ACHN (cell line): ENCODE results near the gene UNC93B1.

Experiments used
- DNase-seq: peaks from one replicate; pipeline ENCODE4 v3.0.0-alpha.2; 2015
- in situ Hi-C: cut with HindIII; loops from 2 replicates; pipeline ENCODE4 v1.10.0; 2017; ENCODE audit warnings: low sequenced_read_pairs, low pct_ligation_motif_present, low pct_unique_long_range_greater_than_20kb

UNC93B1 gene

GRCh38 chr11:68028802-68029545 lies 25.1 kb upstream of the UNC93B1 start:
- in situ Hi-C loops, result no loop called here
- DNase-seq, result no peak

- in situ Hi-C loops, result no loop called here
- DNase-seq, result no peak
Observed at GRCh38 chr11:68027667-68028066, 23.8 kb upstream of the UNC93B1 start.

GRCh38 chr11:68026391-68027105 lies 22.7 kb upstream of the UNC93B1 start:
- DNase-seq, result no peak
- in situ Hi-C loops, result no loop called here

GRCh38 chr11:68025047-68025446 lies 21.1 kb upstream of the UNC93B1 start:
- DNase-seq, result no peak
- in situ Hi-C loops, result no loop called here

GRCh38 chr11:68024508-68024907 lies 20.6 kb upstream of the UNC93B1 start:
- DNase-seq, result no peak
- in situ Hi-C loops, result no loop called here

GRCh38 chr11:68022531-68022930 lies 18.6 kb upstream of the UNC93B1 start:
- DNase-seq, result no peak
- in situ Hi-C loops, result no loop called here

GRCh38 chr11:68021167-68021787 lies 17.4 kb upstream of the UNC93B1 start:
- in situ Hi-C loops, result no loop called here
- peak; percentile 44 for DNase-seq

GRCh38 chr11:68020575-68020974 lies 16.7 kb upstream of the UNC93B1 start:
- in situ Hi-C loops, result no loop called here
- peak; percentile 45 for DNase-seq

- in situ Hi-C loops, result no loop called here
- no peak for DNase-seq
Observed at GRCh38 chr11:68019486-68019885, 15.6 kb upstream of the UNC93B1 start.

- in situ Hi-C loops, result no loop called here
- no peak for DNase-seq
Observed at GRCh38 chr11:68018730-68019190, 14.9 kb upstream of the UNC93B1 start.

- in situ Hi-C loops, result no loop called here
Observed at GRCh38 chr11:68017980-68018729, 14.3 kb upstream of the UNC93B1 start.

GRCh38 chr11:68016904-68017817 lies 13.3 kb upstream of the UNC93B1 start:
- no peak for DNase-seq
- in situ Hi-C loops, result no loop called here

More at GRCh38 chr11:68017980-68018729, 14.3 kb upstream of the UNC93B1 start:
- no peak for DNase-seq

GRCh38 chr11:68016161-68016903 lies 12.4 kb upstream of the UNC93B1 start:
- DNase-seq, result no peak
- in situ Hi-C loops, result no loop called here

GRCh38 chr11:68015467-68015866 lies 11.6 kb upstream of the UNC93B1 start:
- in situ Hi-C loops, result no loop called here
- DNase-seq, result no peak

GRCh38 chr11:68014947-68015447 lies 11.1 kb upstream of the UNC93B1 start:
- in situ Hi-C loops, result no loop called here
- no peak for DNase-seq

- DNase-seq, result peak; percentile 93
- in situ Hi-C loops, result no loop called here
Observed at GRCh38 chr11:68014157-68014946, 10.5 kb upstream of the UNC93B1 start.
